HepG2 (cell line): ENCODE results near the gene LYPD6B. TPM values are rescaled to one million over a fixed set of nuclear protein-coding genes. Genes with fewer than 3 reads are reported as not detected.

Experiments used
- ATAC-seq: fragments of 200-7000 bp; cut with Tn5 transposase; 3 replicates; pipeline ENCODE4 v1.9.1; 2020; ENCODE audit warnings: mild to moderate bottlenecking, moderate library complexity
- BruUV-seq: library from RNA; stranded (reverse); fragments of 400-500 nt; replicated peaks from 2 replicates; lab custom pipeline; 2021; lab: Mats Ljungman, UMichigan
- CTCF ChIA-PET: fragments of 300-600 bp; formaldehyde crosslinking; extraction: SDS; loops from one replicate; lab custom pipeline; 2021; ENCODE audit warnings: low total read pairs, inconsistent platforms, low intra/inter-chr PET ratio; lab: Yijun Ruan, JAX
- POLR2A ChIA-PET: fragments of 350-600 bp; sonication (Branson Sonifier 250); formaldehyde crosslinking; loops from one replicate; lab custom pipeline; 2020; ENCODE audit warnings: antibody characterized with exemption, inconsistent platforms; lab: Yijun Ruan, JAX
- DNase-seq: peaks from one replicate; pipeline ENCODE4 v3.0.0-alpha.2; 2015; ENCODE audit warnings: low spot score
- FAIRE-seq: peaks from 3 replicates; lab custom pipeline; 2011; peaks lifted over from hg19 to GRCh38; lab: Jason Lieb, UNC
- H2AFZ ChIP-seq: one replicate; pipeline ENCODE4 v1.6.1; 2011; ENCODE audit warnings: low read length, inconsistent platforms
- H3K27ac ChIP-seq: fragments of 300-600 bp; 3 replicates; pipeline ENCODE4 v1.8.0; 2011; ENCODE audit warnings: mixed run types, mild to moderate bottlenecking, mixed read lengths, low read length, inconsistent platforms; ENCODE audit not compliant: insufficient read depth; ENCODE audit errors: extremely low read length
- H3K27me3 ChIP-seq, 2 experiments: fragments of 200-600 bp in 1 of 2; 2 replicates in 1 of 2; 3 replicates in 1 of 2; pipeline versions ENCODE4 v1.6.0 to v1.8.0; 2011; ENCODE audit warnings: low read length in 2 of 2, mild to moderate bottlenecking in 2 of 2, moderate library complexity in 2 of 2, inconsistent platforms in 1 of 2; ENCODE audit not compliant: insufficient read depth in 2 of 2, control insufficient read depth in 1 of 2
- H3K36me3 ChIP-seq, 2 experiments: fragments of 200-600 bp in 1 of 2; replicated peaks in 1 of 2; 2 replicates in 1 of 2; 3 replicates in 1 of 2; pipeline versions ENCODE4 v1.5.1 to v1.8.0; 2011; ENCODE audit warnings: low read length in 2 of 2, inconsistent platforms in 1 of 2; ENCODE audit not compliant: insufficient read depth in 2 of 2, control insufficient read depth in 1 of 2
- H3K4me1 ChIP-seq: 2 replicates; pipeline ENCODE4 v1.5.1; 2012; ENCODE audit warnings: low read length, inconsistent platforms; ENCODE audit not compliant: insufficient read depth
- H3K4me2 ChIP-seq: 2 replicates; pipeline ENCODE4 v1.6.0; 2011; ENCODE audit warnings: low read depth, low read length, inconsistent platforms
- H3K4me3 ChIP-seq, 3 experiments: fragments of 200-600 bp in 1 of 3; sonication (generic), shearing (Covaris generic) in 1 of 3; replicated peaks in 1 of 3; 2 replicates each; pipeline ENCODE4 v1.5.1; 2011 to 2016; ENCODE audit warnings: low read length in 3 of 3, inconsistent platforms in 2 of 3, low read depth in 2 of 3, mild to moderate bottlenecking in 2 of 3, control low read depth in 1 of 3, mixed read lengths in 1 of 3; ENCODE audit not compliant: insufficient read depth in 1 of 3
- H3K79me2 ChIP-seq: one replicate; pipeline ENCODE4 v1.6.1; 2011; ENCODE audit warnings: low read length, inconsistent platforms; ENCODE audit not compliant: insufficient read depth
- H3K9ac ChIP-seq: 2 replicates; pipeline ENCODE4 v1.6.0; 2011; ENCODE audit warnings: mild to moderate bottlenecking, low read depth, low read length, inconsistent platforms; ENCODE audit not compliant: insufficient read depth
- H3K9me3 ChIP-seq: 2 replicates; pipeline ENCODE4 v1.5.1; 2012; ENCODE audit warnings: mild to moderate bottlenecking, low read length
- H4K20me1 ChIP-seq: 2 replicates; pipeline ENCODE4 v1.6.0; 2011; ENCODE audit warnings: inconsistent platforms, mild to moderate bottlenecking, low read length, moderate library complexity; ENCODE audit not compliant: insufficient read depth
- AFF4 ChIP-seq: sonication (generic); formaldehyde crosslinking; IDR thresholded peaks from 2 replicates; pipeline ENCODE4 v1.4.0; 2020; ENCODE audit warnings: missing genetic modification reagents
- ATF4 ChIP-seq, 2 experiments: fragments of 450-650 bp in 1 of 2; sonication (generic) in 1 of 2; formaldehyde crosslinking; IDR thresholded peaks; 2 replicates each; pipeline versions ENCODE4 v1.5.0 to v1.8.0; 2020 to 2022; ENCODE audit warnings: mild to moderate bottlenecking in 1 of 2, missing genetic modification reagents in 1 of 2
- CAMTA2 ChIP-seq: sonication (generic); formaldehyde crosslinking; IDR thresholded peaks from 2 replicates; pipeline ENCODE4 v1.4.0; 2020; ENCODE audit warnings: mild to moderate bottlenecking, missing genetic modification reagents, borderline replicate concordance
- ETV6 ChIP-seq: sonication (generic); formaldehyde crosslinking; conservative IDR thresholded peaks from 2 replicates; pipeline ENCODE4 v1.4.0; 2020; ENCODE audit warnings: missing genetic modification reagents
- ISL2 ChIP-seq: sonication (generic); formaldehyde crosslinking; IDR thresholded peaks from 2 replicates; pipeline ENCODE4 v1.5.0; 2020; ENCODE audit warnings: missing genetic modification reagents
- ISX ChIP-seq: sonication (generic); formaldehyde crosslinking; conservative IDR thresholded peaks from 2 replicates; pipeline ENCODE4 v1.5.0; 2020; ENCODE audit warnings: missing genetic modification reagents
- MLLT10 ChIP-seq: sonication (generic); formaldehyde crosslinking; IDR thresholded peaks from 2 replicates; pipeline ENCODE4 v1.4.0; 2020; ENCODE audit warnings: missing genetic modification reagents
- RXRB ChIP-seq: IDR thresholded peaks from 2 replicates; pipeline ENCODE4 v1.6.1; 2016; ENCODE audit warnings: borderline replicate concordance, missing genetic modification reagents, missing compliant biosample characterization
- SMAD3 ChIP-seq: sonication (generic); formaldehyde crosslinking; IDR thresholded peaks from 2 replicates; pipeline ENCODE4 v1.4.0; 2020; ENCODE audit warnings: missing genetic modification reagents
- SNAI1 ChIP-seq: sonication (generic); formaldehyde crosslinking; IDR thresholded peaks from 2 replicates; pipeline ENCODE4 v1.5.0; 2020; ENCODE audit warnings: mild to moderate bottlenecking, missing genetic modification reagents, borderline replicate concordance
- SRY ChIP-seq: sonication (generic); formaldehyde crosslinking; IDR thresholded peaks from 2 replicates; pipeline ENCODE4 v1.8.0; 2022; ENCODE audit warnings: mild to moderate bottlenecking, missing genetic modification reagents
- ZBTB10 ChIP-seq: sonication (generic); formaldehyde crosslinking; IDR thresholded peaks from 2 replicates; pipeline ENCODE4 v1.4.0; 2020; ENCODE audit warnings: missing genetic modification reagents, borderline replicate concordance
- ZNF138 ChIP-seq: sonication (generic); formaldehyde crosslinking; IDR thresholded peaks from 2 replicates; pipeline ENCODE4 v1.5.0; 2020; ENCODE audit warnings: mild to moderate bottlenecking, low read depth, missing genetic modification reagents
- ZNF260 ChIP-seq: sonication (generic); formaldehyde crosslinking; IDR thresholded peaks from 2 replicates; pipeline ENCODE4 v1.4.0; 2020; ENCODE audit warnings: missing genetic modification reagents, low read depth, mild to moderate bottlenecking, borderline replicate concordance
- ZNF333 ChIP-seq: sonication (generic); formaldehyde crosslinking; IDR thresholded peaks from 2 replicates; pipeline ENCODE4 v1.4.0; 2020; ENCODE audit warnings: mild to moderate bottlenecking, missing genetic modification reagents, borderline replicate concordance
- ZNF710 ChIP-seq: sonication (generic); formaldehyde crosslinking; IDR thresholded peaks from 2 replicates; pipeline ENCODE4 v1.5.0; 2020; ENCODE audit warnings: mild to moderate bottlenecking, missing genetic modification reagents, borderline replicate concordance
- WGBS: methylation state at CpG from one replicate; pipeline ENCODE4 v1.1.6; 2017; ENCODE audit warnings: low lambda C conversion rate; 5-methylcytosine and 5-hydroxymethylcytosine counted together
- in situ Hi-C: cut with HindIII; loops from 2 replicates; pipeline ENCODE4 v1.10.0; 2017; ENCODE audit warnings: low pct_unique_long_range_greater_than_20kb; ENCODE audit not compliant: extremely low pct_ligation_motif_present
- intact Hi-C: fragments of 100-400 bp; cut with micrococcal nuclease; formaldehyde crosslinking; loops from one replicate; pipeline ENCODE4 v1.10.0; 2022; ENCODE audit not compliant: unreplicated experiment
- polyA plus RNA-seq, 8 experiments: library from polyadenylated mRNA; depleted of rRNA in 3 of 8; stranded (reverse) in 7 of 8; unstranded in 1 of 8; fragments of >200 nt; fragmentation: Illumina TruSeq in 4 of 8; extraction: Trizol in 4 of 8; gene quantifications; 2 replicates each; pipeline versions ENCODE4 v1.2.1 to v1.2.3, GENCODE V29; 2011 to 2016; ENCODE audit warnings: low read depth in 4 of 8, missing spikeins in 1 of 8, mixed read lengths in 1 of 8; ENCODE audit not compliant: insufficient read depth in 1 of 8
- total RNA-seq, 5 experiments: library from RNA; depleted of rRNA; stranded (reverse); fragments of >200 nt; fragmentation: Illumina TruSeq; extraction: Trizol; gene quantifications; 2 replicates each; pipeline ENCODE4 v1.2.3, GENCODE V29; 2016; ENCODE audit warnings: low read depth in 1 of 5

Gene LYPD6B
- total and polyA plus RNA-seq, 2 of the 13 experiments (the other 11 are each of a cell fraction or from before 2014, with no cell fraction given), result not detected

GRCh38 chr2:149058936-149059335, 20.4 kb downstream of the LYPD6B start:
- DNase-seq (no peak), ATAC-seq (no peak), FAIRE-seq (no peak)
- no peaks in the 10 kb centered on the region for H3K36me3 ChIP-seq
- intact Hi-C loops (no loop called here), in situ Hi-C loops (no loop called here)
- H3K9me3 ChIP-seq, result no peaks in the 10 kb centered on the region
- no TSS peak for BruUV-seq
- H3K4me3 ChIP-seq, result no peak overlapping the region
- no peaks in the 10 kb centered on the region for H3K79me2 ChIP-seq
- no peaks in the 10 kb centered on the region for H3K4me1 ChIP-seq
- H3K9ac ChIP-seq, result no peak overlapping the region
- POLR2A ChIA-PET, result no interaction called here
- WGBS, result 9% methylated on average over 5 of the region's 5 CpGs
- H4K20me1 ChIP-seq, result no peaks in the 10 kb centered on the region
- no peak overlapping the region for H3K4me2 ChIP-seq
- H3K27ac ChIP-seq, result no peak overlapping the region
- CTCF ChIA-PET, result no interaction called here
- H3K27me3 ChIP-seq, result 0 out of 5 replicates have a peak, but pooled peaks cover 0 to 4% of the 10 kb centered on the region in 2 experiments
- no peak overlapping the region for H2AFZ ChIP-seq
- no peak for TF ChIP-seq MLLT10 (CRISPR knock-in tag)
- no peak for TF ChIP-seq ZBTB10 (CRISPR knock-in tag)
- TF ChIP-seq SRY (CRISPR knock-in tag), result no peak
- no peak for TF ChIP-seq ATF4 (CRISPR knock-in tag; IDR thresholded peaks at IDR 0.05)
- no peak for TF ChIP-seq ZNF710 (CRISPR knock-in tag)
- no peak for TF ChIP-seq RXRB
- TF ChIP-seq ZNF333 (CRISPR knock-in tag), result no peak
- no peak for TF ChIP-seq SMAD3 (CRISPR knock-in tag)
- no peak for TF ChIP-seq CAMTA2 (CRISPR knock-in tag)
- TF ChIP-seq AFF4 (CRISPR knock-in tag), result no peak
- no peak for TF ChIP-seq ZNF260
- TF ChIP-seq ETV6 (CRISPR knock-in tag), result no peak
- no peak for TF ChIP-seq ZNF138 (CRISPR knock-in tag)
- TF ChIP-seq SNAI1 (CRISPR knock-in tag), result no peak
- TF ChIP-seq ISX (CRISPR knock-in tag), result no peak
- TF ChIP-seq ISL2, result no peak
